Naive thymus-derived CD4-positive, alpha-beta T cell (primary cell): ENCODE results near the gene APLP1. TPM values are rescaled to one million over a fixed set of nuclear protein-coding genes. Genes with fewer than 3 reads are reported as not detected.

Experiments used
- ATAC-seq: fragments of 150-1000 bp; cut with Tn5 transposase; 2 replicates; pipeline ENCODE4 v1.10.0; 2021; ENCODE audit warnings: mild to moderate bottlenecking, moderate library complexity
- CTCF ChIA-PET: fragments of 350-600 bp; sonication (Branson Sonifier 250); formaldehyde crosslinking; loops from one replicate; lab custom pipeline; 2021; ENCODE audit warnings: antibody characterized with exemption; lab: Charles Lee
- POLR2A ChIA-PET: fragments of 350-600 bp; sonication (Branson Sonifier 250); formaldehyde crosslinking; loops from one replicate; lab custom pipeline; 2021; ENCODE audit warnings: antibody characterized with exemption, inconsistent platforms; lab: Charles Lee
- DNase-seq, 9 donors: peaks; one replicate each; pipeline versions ENCODE4 v3.0.0 to v3.0.0-alpha.2; 2020 to 2022; ENCODE audit warnings: mixed read lengths in 1 of 9
- H3K27ac ChIP-seq: one replicate; pipeline ENCODE4 v1.7.0; 2013; ENCODE audit warnings: mild to moderate bottlenecking, low read depth, low read length, moderate library complexity
- H3K27me3 ChIP-seq, 2 donors: one replicate each; pipeline ENCODE4 v1.7.0; 2013; ENCODE audit warnings: low read length in 2 of 2, mild to moderate bottlenecking in 2 of 2, moderate library complexity in 2 of 2; ENCODE audit not compliant: control insufficient read depth in 2 of 2, insufficient read depth in 2 of 2
- H3K36me3 ChIP-seq, 3 experiments: 1 replicate in 2 of 3; 2 replicates in 1 of 3; pipeline ENCODE4 v1.7.0; 2013; ENCODE audit warnings: low read length in 3 of 3, mild to moderate bottlenecking in 3 of 3, moderate library complexity in 1 of 3; ENCODE audit not compliant: insufficient read depth in 3 of 3, control insufficient read depth in 2 of 3
- H3K4me1 ChIP-seq, 2 donors: one replicate each; pipeline ENCODE4 v1.7.0; 2013; ENCODE audit warnings: low read length in 2 of 2, mild to moderate bottlenecking in 2 of 2, moderate library complexity in 1 of 2; ENCODE audit not compliant: control insufficient read depth in 2 of 2, insufficient read depth in 2 of 2
- H3K4me3 ChIP-seq: 2 replicates; pipeline ENCODE4 v1.7.0; 2013; ENCODE audit warnings: mild to moderate bottlenecking, low read length
- H3K9me3 ChIP-seq, 3 experiments: 1 replicate in 2 of 3; 2 replicates in 1 of 3; pipeline ENCODE4 v1.7.0; 2013; ENCODE audit warnings: low read length in 3 of 3; ENCODE audit not compliant: control insufficient read depth in 2 of 3
- H3K27ac Mint-ChIP-seq, 9 donors: one replicate each; pipeline ENCODE4 v1.8.0; 2020 to 2022; ENCODE audit warnings: mixed read lengths in 9 of 9, mild to moderate bottlenecking in 8 of 9, moderate library complexity in 5 of 9, inconsistent platforms in 2 of 9
- H3K27me3 Mint-ChIP-seq, 5 donors: one replicate each; pipeline ENCODE4 v1.8.0; 2021 to 2022; ENCODE audit warnings: mixed read lengths in 5 of 5, mild to moderate bottlenecking in 1 of 5
- H3K36me3 Mint-ChIP-seq, 5 donors: one replicate each; pipeline ENCODE4 v1.8.0; 2020 to 2022; ENCODE audit warnings: mixed read lengths in 5 of 5, mild to moderate bottlenecking in 3 of 5, inconsistent platforms in 1 of 5
- H3K4me1 Mint-ChIP-seq, 7 donors: one replicate each; pipeline ENCODE4 v1.8.0; 2020 to 2022; ENCODE audit warnings: mixed read lengths in 7 of 7, mild to moderate bottlenecking in 3 of 7, inconsistent platforms in 1 of 7
- H3K4me3 Mint-ChIP-seq, 10 donors: one replicate each; pipeline ENCODE4 v1.8.0; 2020 to 2022; ENCODE audit warnings: mild to moderate bottlenecking in 10 of 10, mixed read lengths in 10 of 10, moderate library complexity in 6 of 10, inconsistent platforms in 2 of 10
- H3K9me3 Mint-ChIP-seq, 11 donors: one replicate each; pipeline ENCODE4 v1.8.0; 2020 to 2022; ENCODE audit warnings: mixed read lengths in 11 of 11, mild to moderate bottlenecking in 4 of 11, inconsistent platforms in 1 of 11, moderate library complexity in 1 of 11
- intact Hi-C, 2 donors: fragments of 100-400 bp; cut with micrococcal nuclease; formaldehyde crosslinking; loops; one replicate each; pipeline ENCODE4 v1.15.1; 2023
- polyA plus RNA-seq, 2 donors: library from polyadenylated mRNA; unstranded; fragments of 300-500 nt; fragmentation: Illumina TruSeq; gene quantifications; one replicate each; pipeline ENCODE4 v1.2.3, GENCODE V29; 2021
- total RNA-seq, 6 experiments: library from RNA in 5 of 6; stranded (reverse) in 5 of 6; gene quantifications; 1 replicate in 5 of 6; 2 replicates in 1 of 6; pipeline ENCODE4 v1.2.3 and lab custom pipeline; 2021 to 2026

The APLP1 gene
- total and polyA plus RNA-seq, 7 experiments from 2014 or later = 2.4 TPM; not detected in 6

DNA sequence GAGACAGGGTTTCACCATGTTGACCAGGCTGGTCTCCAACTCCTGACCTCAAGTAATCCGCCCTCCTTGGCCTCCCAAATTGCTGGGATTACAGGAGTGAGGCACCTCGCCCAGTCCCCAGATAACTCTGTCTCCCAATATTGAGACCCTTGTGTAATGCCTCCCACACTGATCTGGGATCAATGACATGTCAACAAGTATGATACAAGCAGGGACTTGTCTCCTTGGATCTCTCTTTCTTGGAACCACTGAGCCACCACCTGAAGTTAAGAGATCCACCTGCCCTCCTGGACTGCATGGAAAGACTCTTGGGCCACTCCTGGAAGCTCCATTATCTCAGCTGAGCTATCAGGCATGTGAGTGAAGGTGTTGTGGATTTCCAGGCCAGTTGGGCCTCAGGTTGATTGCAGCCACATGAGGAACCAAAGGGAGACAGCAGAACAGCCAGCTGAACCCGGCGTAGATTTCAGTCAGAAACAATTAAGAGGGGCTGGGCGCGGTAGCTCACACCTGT lies 16.9 kb downstream of the APLP1 start:
- H3K4me3 Mint-ChIP-seq = no peak overlapping the region
- DNase-seq = no peak
- intact Hi-C loops = no loop called here
- H3K27me3 Mint-ChIP-seq = peaks cover 0 to under 1% (median 0%) of the 10 kb centered on the region in 5 donors
- Histone ChIP-seq H3K27ac (no peak overlapping the region), H3K36me3 (peaks cover 9 to 34% (median 12%) of the 10 kb centered on the region in 3 experiments), H3K4me3 (no peak overlapping the region), H3K27me3 (no peaks in the 10 kb centered on the region), H3K4me1 (peaks cover 4% of the 10 kb centered on the region in 2 donors), H3K9me3 (no peaks in the 10 kb centered on the region)
- H3K27ac Mint-ChIP-seq = peak overlapping the region in 6 of 9 donors; percentile 10 to 69 (median 50)
- peaks cover 9 to 30% (median 18%) of the 10 kb centered on the region in 5 donors for H3K36me3 Mint-ChIP-seq
- no peaks in the 10 kb centered on the region for H3K9me3 Mint-ChIP-seq
- ChIA-PET CTCF (interaction anchor here (0.6 to 1.1 kb wide), 2 partner anchors 13 to 40 kb away, joined by 3 read pairs; no protein-coding TSS in a partner anchor), POLR2A (interaction anchor here (1.0 to 1.5 kb wide), 2 partner anchors 47 to 78 kb away, joined by 3 read pairs; no protein-coding TSS in a partner anchor)
- peaks cover 6 to 19% (median 11%) of the 10 kb centered on the region in 7 donors for H3K4me1 Mint-ChIP-seq
- ATAC-seq = no peak

DNA sequence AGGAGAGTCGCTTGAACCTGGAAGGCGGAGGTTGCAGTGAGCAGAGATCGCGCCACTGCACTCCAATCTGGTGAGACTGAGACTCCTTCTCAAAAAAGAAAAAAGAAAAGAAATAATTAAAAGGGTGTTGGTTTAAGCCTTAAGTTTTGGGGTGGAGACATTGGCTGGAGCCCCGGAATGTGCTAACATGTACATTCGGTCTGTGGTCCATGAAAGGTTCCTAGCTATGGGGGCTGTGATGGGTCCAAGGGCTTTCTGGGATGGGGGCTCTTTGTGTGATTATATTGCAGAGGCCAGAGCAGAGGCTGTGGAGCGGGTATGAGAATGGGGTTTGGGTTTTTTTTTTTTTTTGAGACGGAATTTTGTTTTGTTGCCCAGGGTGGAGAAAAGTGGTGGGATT lies 17.5 kb downstream of the APLP1 start:
- H3K9me3 ChIP-seq = no peaks in the 10 kb centered on the region
- DNase-seq (no peak), ATAC-seq (no peak)
- CTCF ChIA-PET = interaction anchor here (0.6 to 1.1 kb wide), 2 partner anchors 12 to 41 kb away, joined by 3 read pairs; no protein-coding TSS in a partner anchor
- Mint-ChIP-seq H3K27ac (peak overlapping the region in 4 of 9 donors; percentile 10 to 72 (median 50)), H3K4me3 (no peak overlapping the region), H3K27me3 (no peaks in the 10 kb centered on the region), H3K9me3 (no peaks in the 10 kb centered on the region), H3K4me1 (peaks cover 6 to 19% (median 14%) of the 10 kb centered on the region in 7 donors), H3K36me3 (peaks cover 9 to 33% (median 18%) of the 10 kb centered on the region in 5 donors)
- H3K27me3 ChIP-seq = no peaks in the 10 kb centered on the region
- no peak overlapping the region for H3K27ac ChIP-seq
- H3K4me3 ChIP-seq = no peak overlapping the region
- intact Hi-C loops = no loop called here
- H3K4me1 ChIP-seq = peaks cover 4% of the 10 kb centered on the region in 2 donors
- H3K36me3 ChIP-seq = peaks cover 9 to 40% (median 12%) of the 10 kb centered on the region in 3 experiments
- POLR2A ChIA-PET = interaction anchor here (0.6 to 1.5 kb wide), 3 partner anchors 46 to 77 kb away, joined by 3 read pairs; no protein-coding TSS in a partner anchor

DNA sequence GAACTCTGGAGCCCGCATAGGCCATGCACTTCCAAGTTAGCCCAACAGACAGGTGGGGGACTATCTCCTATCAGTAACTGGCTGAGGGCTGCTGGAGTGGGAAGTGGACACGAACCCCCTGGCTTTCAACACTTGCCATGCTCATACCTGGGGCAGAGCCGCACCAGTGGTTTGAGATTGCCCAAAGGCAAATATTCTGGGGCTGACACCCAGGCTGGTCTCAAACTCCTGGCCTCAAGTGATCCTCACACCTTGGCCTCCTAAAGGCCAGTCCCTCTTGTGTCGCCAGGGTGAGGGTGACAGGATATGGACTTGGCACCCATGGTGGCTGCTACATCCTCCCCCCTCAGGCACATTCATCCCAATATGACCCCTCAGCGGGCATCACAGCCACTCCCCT lies 18.8 kb downstream of the APLP1 start:
- Histone ChIP-seq H3K27me3 (no peaks in the 10 kb centered on the region), H3K4me3 (no peak overlapping the region), H3K36me3 (peaks cover 12 to 48% (median 14%) of the 10 kb centered on the region in 3 experiments), H3K4me1 (peaks cover 4% of the 10 kb centered on the region in 2 donors), H3K27ac (no peak overlapping the region), H3K9me3 (no peaks in the 10 kb centered on the region)
- Mint-ChIP-seq H3K9me3 (no peaks in the 10 kb centered on the region), H3K4me1 (peaks cover 5 to 16% (median 13%) of the 10 kb centered on the region in 7 donors), H3K27ac (peak overlapping the region in 2 of 9 donors; percentile 19 to 45), H3K4me3 (no peak overlapping the region), H3K36me3 (peaks cover 9 to 36% (median 21%) of the 10 kb centered on the region in 5 donors), H3K27me3 (no peaks in the 10 kb centered on the region)
- ATAC-seq = no peak
- ChIA-PET POLR2A (interaction anchor here (0.6 to 2.0 kb wide), 2 partner anchors 44 to 260 kb away, joined by 4 to 6 read pairs; no protein-coding TSS in a partner anchor), CTCF (interaction anchor here (1.8 kb wide), 1 partner anchor 44 kb away, joined by 5 read pairs; no protein-coding TSS in a partner anchor)
- no peak for DNase-seq
- intact Hi-C loops = no loop called here

DNA sequence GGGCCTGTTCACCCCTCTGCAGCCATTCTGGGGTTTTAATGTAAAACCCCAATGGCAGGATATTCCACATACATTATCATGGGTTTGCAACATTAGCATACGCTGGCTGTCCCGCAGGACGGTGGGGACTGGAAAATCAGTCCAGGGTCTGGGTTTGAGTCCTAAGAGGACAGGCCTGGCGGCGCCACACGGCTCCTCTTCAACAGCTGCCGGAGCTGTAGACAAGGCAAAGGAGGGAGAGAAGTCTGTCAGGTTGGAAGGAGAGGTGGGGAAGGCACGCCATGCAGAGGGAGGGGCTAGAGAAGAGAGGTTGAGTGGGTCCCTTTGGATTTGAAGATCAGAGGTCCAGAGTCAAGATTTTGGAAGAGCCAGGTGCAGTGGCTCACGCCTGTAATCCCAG lies 20.0 kb downstream of the APLP1 start:
- Mint-ChIP-seq H3K27ac (peak overlapping the region in 5 of 9 donors; percentile 33 to 86 (median 56)), H3K4me3 (no peak overlapping the region), H3K36me3 (peaks cover 9 to 46% (median 29%) of the 10 kb centered on the region in 5 donors), H3K4me1 (peaks cover 2 to 19% (median 13%) of the 10 kb centered on the region in 7 donors), H3K27me3 (no peaks in the 10 kb centered on the region), H3K9me3 (no peaks in the 10 kb centered on the region)
- ChIA-PET CTCF (interaction anchor here (0.6 to 1.0 kb wide), 3 partner anchors 9 to 92 kb away, joined by 3 read pairs; no protein-coding TSS in a partner anchor), POLR2A (interaction anchor here (0.7 to 2.0 kb wide), 2 partner anchors 43 to 1716 kb away, joined by 3 to 6 read pairs; partner anchors contain the start of gene LSM14A)
- Histone ChIP-seq H3K4me1 (no peaks in the 10 kb centered on the region), H3K9me3 (no peaks in the 10 kb centered on the region), H3K27me3 (no peaks in the 10 kb centered on the region), H3K27ac (no peak overlapping the region), H3K36me3 (peaks cover 14 to 59% (median 21%) of the 10 kb centered on the region in 3 experiments), H3K4me3 (no peak overlapping the region)
- no peak for ATAC-seq
- intact Hi-C loops = no loop called here
- DNase-seq = no peak

- ATAC-seq (no peak), DNase-seq (no peak)
- Histone ChIP-seq H3K9me3 (no peaks in the 10 kb centered on the region), H3K4me3 (no peak overlapping the region), H3K4me1 (no peaks in the 10 kb centered on the region), H3K27me3 (no peaks in the 10 kb centered on the region), H3K27ac (no peak overlapping the region), H3K36me3 (peaks cover 17 to 69% (median 21%) of the 10 kb centered on the region in 3 experiments)
- Mint-ChIP-seq H3K4me3 (no peak overlapping the region), H3K27me3 (no peaks in the 10 kb centered on the region), H3K4me1 (peaks cover 2 to 16% (median 12%) of the 10 kb centered on the region in 7 donors), H3K36me3 (peaks cover 9 to 47% (median 29%) of the 10 kb centered on the region in 5 donors), H3K27ac (peak overlapping the region in 5 of 9 donors; percentile 14 to 79 (median 56)), H3K9me3 (no peaks in the 10 kb centered on the region)
- ChIA-PET CTCF (interaction anchor here (0.6 kb wide), 1 partner anchor 8 kb away, joined by 3 read pairs; no protein-coding TSS in a partner anchor), POLR2A (interaction anchor here (0.6 to 0.7 kb wide), 2 partner anchors 39 to 119 kb away, joined by 3 read pairs; no protein-coding TSS in a partner anchor)
- intact Hi-C loops = loop anchor here in 1 of 2 donors (10.0 kb wide), 1 partner anchor 225 kb away; the partner anchor contains the start of genes OVOL3, POLR2I and TBCB
These were observed 21.2 kb downstream of the APLP1 start for GRCh38 chr19:35889370-35890112.

DNA sequence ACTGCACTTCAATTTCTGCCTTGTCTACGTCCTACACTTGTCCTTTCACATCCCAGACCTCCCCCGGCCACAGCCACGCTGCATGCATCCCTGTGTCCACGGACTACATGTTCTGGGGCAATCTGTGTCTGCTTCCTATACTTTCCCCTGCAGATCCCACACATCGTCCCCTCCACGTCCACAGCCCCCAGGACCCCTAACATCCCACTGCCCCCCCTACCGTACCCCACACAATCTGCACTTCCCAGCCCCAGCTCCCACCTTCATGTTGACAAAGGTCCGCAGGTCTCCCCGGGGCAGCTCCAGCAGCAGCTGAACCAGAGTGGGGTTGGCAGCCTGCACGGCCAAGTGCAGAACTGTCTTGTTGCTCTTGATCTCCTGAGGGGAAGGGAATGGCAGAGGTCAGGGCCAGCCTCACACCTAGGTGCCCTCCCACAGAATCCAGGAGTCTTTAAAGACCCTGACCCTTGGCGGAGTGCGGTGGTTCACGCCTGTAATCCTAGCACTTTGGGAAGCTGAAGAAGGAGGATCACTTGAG lies 21.8 kb downstream of the APLP1 start:
- intact Hi-C loops = loop anchor here in 1 of 2 donors (10.0 kb wide), 1 partner anchor 225 kb away; the partner anchor contains the start of genes OVOL3, POLR2I and TBCB
- POLR2A ChIA-PET = interaction anchor here (0.6 kb wide), 1 partner anchor 38 kb away, joined by 3 read pairs; no protein-coding TSS in a partner anchor

More for the DNA sequence above, 21.8 kb downstream of the APLP1 start:
- Mint-ChIP-seq H3K4me1 (peaks cover 2 to 18% (median 12%) of the 10 kb centered on the region in 7 donors), H3K27me3 (no peaks in the 10 kb centered on the region), H3K9me3 (no peaks in the 10 kb centered on the region), H3K4me3 (no peak overlapping the region), H3K27ac (peak overlapping the region in 1 of 9 donors; percentile 14), H3K36me3 (peaks cover 9 to 47% (median 29%) of the 10 kb centered on the region in 5 donors)
- Histone ChIP-seq H3K27ac (no peak overlapping the region), H3K4me1 (no peaks in the 10 kb centered on the region), H3K27me3 (no peaks in the 10 kb centered on the region), H3K9me3 (no peaks in the 10 kb centered on the region), H3K4me3 (no peak overlapping the region), H3K36me3 (peaks cover 20 to 75% (median 21%) of the 10 kb centered on the region in 3 experiments)
- ATAC-seq (no peak), DNase-seq (no peak)
- CTCF ChIA-PET = no interaction called here
